Germinal center (tissue), 1 donor: ENCODE results near the gene ARL11.
"Not testable (repeated sequence)": the region's sequence is repeated elsewhere in the genome, so short reads cannot be mapped to it uniquely, and the experiment has no call there.

Source experiments
- DNase-seq: peaks from one replicate; pipeline ENCODE4 v3.0.0; 2012; ENCODE audit warnings: mixed read lengths, low spot score

The ARL11 gene

GRCh38 chr13:49627831-49628652 lies at the start of gene ARL11:
ARL11 (plus strand) TSS chr13:49628507; CDS start chr13:49630448, 1,941 bp downstream.
- peak; percentile 88 for DNase-seq

- DNase-seq: no peak
Measured at GRCh38 chr13:49579501-49579900, 48.8 kb upstream of the ARL11 start.

GRCh38 chr13:49580980-49581680 lies 47.2 kb upstream of the ARL11 start:
- DNase-seq: peak; percentile 28

- peak; percentile 23 for DNase-seq
Measured at GRCh38 chr13:49584771-49585182, 43.5 kb upstream of the ARL11 start.

- DNase-seq: peak; percentile 95
Measured at GRCh38 chr13:49585220-49586157, 42.8 kb upstream of the ARL11 start, which contains the start of gene RCBTB1. RCBTB1 (minus strand) TSS chr13:49585558; CDS start chr13:49567279, 18,279 bp downstream.

DNA sequence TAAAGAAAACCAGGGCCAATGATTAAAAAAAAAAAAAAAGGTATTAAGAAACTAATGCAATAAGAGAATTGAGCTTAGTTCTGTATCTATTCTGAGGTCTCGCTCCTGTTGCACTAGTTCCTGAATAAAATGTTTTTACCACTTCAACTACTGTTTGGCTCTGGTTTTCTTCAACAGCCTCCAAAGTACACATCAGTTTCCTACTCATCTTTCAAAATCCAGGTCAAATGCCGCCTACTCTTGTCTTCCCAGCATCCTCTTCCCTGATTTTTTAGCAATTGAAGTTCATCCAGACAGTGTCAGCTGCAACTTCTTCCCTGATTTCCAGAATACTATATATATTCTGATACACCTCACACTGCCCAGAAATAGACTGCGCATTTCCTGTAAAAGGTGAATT lies 41.6 kb upstream of the ARL11 start:
- no peak for DNase-seq

DNA sequence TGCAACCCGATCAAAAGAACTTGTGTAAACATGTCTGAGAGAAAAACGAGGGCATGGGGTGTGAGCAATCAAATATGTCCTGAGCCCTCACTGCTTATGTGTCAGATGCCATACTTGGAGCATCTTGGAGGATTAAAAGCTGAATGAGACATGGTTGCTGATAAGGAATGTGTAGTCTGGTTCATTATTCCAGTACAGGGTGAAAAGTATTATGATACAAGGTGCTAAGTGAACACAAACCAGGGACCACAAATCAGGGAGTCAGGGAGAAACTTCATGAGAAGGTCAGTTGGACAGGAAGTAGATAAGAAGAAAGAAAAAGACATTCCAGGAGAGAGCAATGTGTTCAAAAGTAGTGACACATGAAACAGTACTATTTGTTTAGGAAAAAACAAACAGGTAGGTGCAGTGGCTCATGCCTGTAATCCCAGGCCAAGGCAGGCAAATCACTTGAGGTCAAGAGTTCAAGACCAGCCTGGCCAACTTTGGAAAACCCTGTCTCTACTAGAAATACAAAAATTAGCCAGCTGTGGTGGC lies 40.9 kb upstream of the ARL11 start:
- DNase-seq: no peak

DNA sequence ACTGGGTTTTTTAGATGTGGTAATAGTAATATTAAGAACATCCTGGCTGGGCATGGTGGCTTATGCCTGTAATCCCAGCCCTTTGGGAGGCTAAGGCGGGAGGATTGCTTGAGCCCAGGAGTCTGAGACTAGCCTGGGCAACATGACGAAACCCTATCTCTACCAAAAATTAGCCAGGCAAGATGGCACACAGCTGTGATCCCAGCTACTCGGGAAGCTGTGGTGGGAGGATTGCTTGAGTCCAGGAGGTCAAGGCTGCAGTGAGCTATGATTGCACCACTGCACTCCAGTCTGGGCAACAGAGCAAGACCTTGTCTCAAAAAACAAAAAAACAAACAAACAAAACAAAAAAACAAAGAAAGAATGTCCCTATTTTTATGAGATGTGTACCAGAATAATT lies 37.6 kb upstream of the ARL11 start:
- not testable (repeated sequence) for DNase-seq

DNA sequence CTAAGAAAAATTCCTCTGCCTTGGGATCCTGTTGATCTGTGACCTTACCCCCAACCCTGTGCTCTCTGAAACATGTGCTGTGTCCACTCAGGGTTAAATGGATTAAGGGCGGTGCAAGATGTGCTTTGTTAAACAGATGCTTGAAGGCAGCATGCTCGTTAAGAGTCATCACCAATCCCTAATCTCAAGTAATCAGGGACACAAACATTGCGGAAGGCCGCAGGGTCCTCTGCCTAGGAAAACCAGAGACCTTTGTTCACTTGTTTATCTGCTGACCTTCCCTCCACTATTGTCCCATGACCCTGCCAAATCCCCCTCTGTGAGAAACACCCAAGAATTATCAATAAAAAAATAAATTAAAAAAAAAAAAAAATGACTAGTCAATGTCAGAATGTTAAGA lies 34.4 kb upstream of the ARL11 start:
- DNase-seq: not testable (repeated sequence)

GRCh38 chr13:49594576-49594975 lies 33.7 kb upstream of the ARL11 start:
- DNase-seq: no peak

- no peak for DNase-seq
Measured at GRCh38 chr13:49596221-49596620, 32.1 kb upstream of the ARL11 start.

DNA sequence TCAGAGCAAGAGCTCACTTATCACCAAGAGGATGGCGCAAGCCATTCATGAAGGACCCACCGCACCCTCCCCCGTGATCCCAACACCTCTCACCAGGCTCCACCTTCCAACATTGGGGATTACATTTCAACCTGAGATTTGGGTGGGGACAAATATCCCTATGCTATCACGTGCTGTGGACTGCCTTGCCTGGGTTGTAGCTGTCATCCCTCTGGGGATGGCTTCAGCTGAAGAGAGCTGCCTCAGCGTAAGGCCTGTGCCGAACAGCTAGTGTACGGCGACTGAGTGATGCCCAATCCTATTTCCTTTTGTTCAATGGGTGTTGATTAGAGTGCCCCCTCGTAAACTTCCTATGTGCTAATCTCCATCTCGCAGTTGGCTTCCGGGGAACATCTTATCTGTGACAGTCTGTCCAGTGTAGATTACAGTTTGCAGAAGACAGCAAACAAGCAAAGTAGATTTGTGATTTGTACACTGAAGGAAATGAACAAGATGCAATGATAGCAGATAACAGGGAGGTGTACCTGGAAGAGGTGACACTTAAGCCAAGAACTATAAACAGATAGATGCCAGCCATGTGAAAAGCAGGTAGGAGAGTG lies 31.2 kb upstream of the ARL11 start:
- DNase-seq: no peak

- DNase-seq: no peak
Measured at GRCh38 chr13:49602005-49602404, 26.3 kb upstream of the ARL11 start.

- not testable (repeated sequence) for DNase-seq
Measured at GRCh38 chr13:49602615-49603014, 25.7 kb upstream of the ARL11 start.

GRCh38 chr13:49604570-49604969 lies 23.7 kb upstream of the ARL11 start:
- no peak for DNase-seq

DNA sequence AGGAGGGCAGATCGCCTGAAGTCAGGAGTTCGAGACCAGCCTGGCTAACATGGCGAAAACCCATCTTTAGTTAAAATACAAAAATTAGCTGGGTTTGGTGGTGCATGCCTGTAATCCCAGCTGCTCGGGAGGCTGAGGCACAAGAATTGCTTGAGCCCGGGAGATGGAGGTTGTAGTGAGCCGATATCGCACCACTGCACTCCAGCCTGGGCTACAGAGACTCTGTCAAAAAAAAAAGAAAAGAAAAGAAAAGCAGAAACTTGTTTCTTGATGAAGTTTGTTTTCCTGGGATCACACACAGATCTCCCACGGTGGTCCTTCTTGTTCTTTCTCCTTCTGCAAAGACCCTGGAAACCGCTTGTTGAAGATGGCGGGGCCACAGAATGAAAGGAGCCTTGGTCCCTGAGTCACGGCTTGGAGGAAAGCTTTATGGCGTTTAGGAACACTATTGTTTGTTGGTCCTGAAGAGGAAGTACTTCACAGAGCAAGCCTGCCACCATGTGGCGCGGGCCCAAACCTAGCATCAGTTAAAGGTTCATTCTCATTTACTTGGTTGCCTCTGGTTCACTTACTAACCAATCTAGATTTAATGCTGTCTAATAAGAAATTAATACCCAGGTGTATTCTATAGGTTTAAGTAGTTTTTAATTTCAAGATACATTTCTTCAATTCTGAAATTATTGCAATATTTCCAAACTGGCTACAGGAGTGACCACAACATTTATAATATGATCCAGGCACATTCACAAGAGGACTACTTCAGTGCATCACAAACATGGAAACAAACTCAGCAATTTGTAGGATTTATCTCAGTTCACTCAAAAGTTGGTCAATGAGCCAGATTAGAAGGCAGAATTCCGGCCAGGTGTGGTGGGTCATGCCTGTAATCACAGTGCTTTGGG lies 21.3 kb upstream of the ARL11 start:
- DNase-seq: peak; percentile 78

GRCh38 chr13:49607761-49608160 lies 20.5 kb upstream of the ARL11 start:
- DNase-seq: peak; percentile 32

DNA sequence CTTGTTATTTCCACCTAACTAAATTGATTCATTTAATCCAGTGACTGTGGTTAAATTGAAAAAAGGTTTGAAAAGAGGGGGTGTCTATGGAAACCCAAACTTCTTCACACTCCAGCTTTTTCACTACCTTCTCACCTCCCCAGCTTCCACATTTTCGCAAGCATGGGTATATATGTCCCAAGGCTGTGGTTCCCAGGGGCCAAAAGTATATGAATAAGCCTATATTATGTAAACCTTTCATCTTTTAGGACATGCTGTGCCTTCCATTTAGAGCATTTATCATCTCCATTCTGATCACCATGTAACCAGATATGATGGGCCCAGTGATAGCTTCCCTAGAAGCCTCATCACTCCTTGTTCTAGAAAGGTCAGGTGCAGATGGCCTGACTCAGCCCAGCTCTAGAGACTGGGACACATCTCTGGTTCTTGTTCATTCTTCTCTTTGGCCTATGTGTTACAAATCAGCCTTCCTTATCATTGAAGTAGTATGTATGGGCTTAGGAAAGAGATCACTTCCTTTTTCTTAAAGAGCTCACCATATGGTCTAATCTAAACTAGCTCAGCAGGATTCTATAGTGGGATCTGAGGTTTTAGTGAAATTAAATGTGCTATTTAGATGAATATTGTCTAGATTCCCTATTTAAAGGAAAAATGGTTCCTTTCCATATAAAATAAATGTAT lies 19.5 kb upstream of the ARL11 start:
- DNase-seq: peak; percentile 43

DNA sequence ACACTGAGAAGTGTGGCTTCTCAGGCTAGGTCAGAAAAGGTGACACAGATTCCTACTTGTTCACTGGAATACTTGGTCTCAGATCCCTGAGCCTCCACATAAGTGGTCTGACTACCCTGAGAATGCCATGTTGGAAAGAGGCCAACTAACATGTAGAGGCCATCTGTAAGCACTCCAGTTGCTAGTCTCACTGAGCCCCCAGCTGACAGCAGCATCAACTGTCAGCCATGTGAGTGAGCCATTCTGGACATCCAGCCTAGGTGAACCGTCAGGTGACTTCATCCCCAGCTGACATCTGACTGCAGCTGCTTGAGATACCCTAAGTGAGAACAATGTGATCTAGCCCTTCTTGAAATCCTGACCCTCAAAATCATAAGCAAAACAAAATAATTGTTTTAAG lies 18.1 kb upstream of the ARL11 start:
- DNase-seq: no peak

- DNase-seq: not testable (repeated sequence)
Measured at GRCh38 chr13:49612042-49612441, 16.3 kb upstream of the ARL11 start.
